HG03457 (cell line): ENCODE results near the gene GDPD5.

Experiments used
- ATAC-seq: cut with Tn5 transposase; IDR thresholded peaks from one replicate; pipeline ENCODE4 v1.9.1; 2021; ENCODE audit warnings: moderate number of reproducible peaks; ENCODE audit not compliant: unreplicated experiment

GDPD5 gene

DNA sequence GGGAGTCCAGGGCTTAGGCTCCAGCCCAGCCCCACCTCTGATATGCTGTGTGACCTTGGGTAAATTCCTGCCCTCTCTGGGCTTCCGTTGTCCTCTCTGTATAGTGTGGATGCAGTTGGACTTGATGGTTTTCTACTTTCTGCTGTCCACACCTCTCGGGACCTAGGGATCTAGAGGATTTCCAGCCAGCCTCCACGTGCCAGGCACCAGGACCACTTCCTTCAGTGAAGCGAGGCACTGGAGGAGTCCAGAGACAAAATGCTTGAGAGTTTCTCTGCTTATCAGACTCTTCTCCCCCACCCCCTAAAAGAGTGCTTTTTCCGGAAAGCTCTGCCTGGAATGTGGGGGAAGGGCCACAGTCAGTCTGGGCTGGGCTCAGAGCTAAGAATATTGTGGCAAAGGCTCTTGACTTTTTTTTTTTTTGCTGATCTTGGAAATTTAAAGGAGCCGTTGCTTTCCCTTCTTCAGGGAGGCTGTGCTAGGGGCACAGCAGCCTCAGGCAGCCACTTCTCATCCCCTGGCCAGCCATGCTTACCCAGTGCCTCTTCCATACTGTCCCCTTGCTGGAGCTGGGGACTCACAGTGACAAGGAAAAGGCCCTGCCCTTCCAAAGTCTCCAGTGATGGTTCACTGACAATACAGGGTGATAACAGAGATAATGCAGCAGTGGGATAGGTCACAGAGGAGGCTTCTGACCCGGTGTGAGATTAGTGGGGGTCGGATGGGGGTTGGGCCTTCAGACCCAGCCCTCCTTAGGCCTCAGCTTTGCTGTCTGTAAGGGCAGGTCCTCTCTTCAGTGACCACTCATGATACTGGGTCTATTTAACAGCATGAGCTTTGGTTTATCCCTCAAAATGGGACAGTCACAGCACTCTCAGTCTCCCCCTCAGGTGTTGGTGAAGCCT, 33.5 kb upstream of the GDPD5 start:
- no peak for ATAC-seq

DNA sequence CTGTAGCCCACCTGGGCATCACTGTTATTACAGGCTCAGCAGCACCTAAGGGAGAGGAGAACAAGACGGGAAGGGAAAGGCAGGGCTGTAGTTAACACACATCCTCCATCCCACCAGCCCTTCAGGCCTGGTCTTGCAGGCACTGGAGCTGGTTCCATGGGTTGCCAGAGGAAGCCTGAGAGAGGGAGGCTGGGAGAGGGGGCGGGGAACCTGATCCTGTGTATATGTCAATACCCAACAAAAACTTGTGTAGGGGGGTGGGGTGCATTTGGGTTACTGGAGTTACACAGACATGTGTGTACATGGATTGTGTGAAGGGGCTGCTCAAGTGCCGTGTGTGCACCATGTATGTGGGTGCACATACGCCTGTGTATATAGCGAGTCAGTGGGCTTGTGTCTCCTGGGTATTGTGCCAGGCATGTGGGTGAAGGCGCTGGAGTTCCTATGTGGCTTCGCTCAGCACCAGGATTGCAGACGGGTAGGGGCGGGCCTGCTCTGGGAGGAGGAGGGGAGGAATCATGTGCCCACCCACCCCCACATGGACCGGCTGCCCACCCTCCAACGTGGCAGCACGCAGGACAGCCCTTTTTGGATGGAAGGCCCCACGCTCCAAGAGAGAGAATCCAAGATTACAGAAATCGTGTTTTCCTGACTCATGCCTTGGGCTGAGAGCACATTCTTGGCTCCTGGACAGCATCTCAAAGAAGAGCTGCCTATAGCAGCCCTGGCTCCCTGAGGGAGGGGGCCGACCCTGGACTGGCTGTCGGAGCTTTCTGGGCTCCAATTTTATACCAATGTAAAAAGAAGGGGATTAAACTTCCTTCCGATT, 32.1 kb upstream of the GDPD5 start:
- ATAC-seq = no peak

- no peak for ATAC-seq
These were observed 30.5 kb upstream of the GDPD5 start for GRCh38 chr11:75556275-75556674.

GRCh38 chr11:75555079-75555811, 29.5 kb upstream of the GDPD5 start:
- no peak for ATAC-seq

- no peak for ATAC-seq
These were observed 28.7 kb upstream of the GDPD5 start for GRCh38 chr11:75554258-75555022.

DNA sequence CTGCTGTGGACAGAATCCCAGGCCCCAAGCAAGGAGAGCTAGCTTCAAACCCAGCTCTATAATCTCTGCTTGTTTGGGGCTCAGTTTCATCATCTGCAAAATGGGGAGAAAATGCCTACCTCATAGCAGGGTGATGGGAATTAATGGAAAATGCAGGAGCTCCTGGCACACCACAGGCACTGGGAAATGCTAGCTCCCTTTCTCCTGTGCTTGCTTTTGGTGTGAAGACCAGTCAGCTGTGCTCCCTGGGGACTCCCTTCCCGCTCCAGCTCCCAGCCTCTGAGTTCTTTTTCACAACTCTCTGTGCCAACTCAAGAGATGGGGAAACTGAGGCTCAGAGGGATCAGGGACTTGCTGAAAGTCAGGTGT, 28.1 kb upstream of the GDPD5 start:
- ATAC-seq = no peak

- ATAC-seq = no peak
These were observed 27.4 kb upstream of the GDPD5 start for GRCh38 chr11:75553182-75553581.

GRCh38 chr11:75549370-75549958, 23.7 kb upstream of the GDPD5 start:
- no peak for ATAC-seq

GRCh38 chr11:75548595-75549272, 23.0 kb upstream of the GDPD5 start:
- ATAC-seq = no peak

DNA sequence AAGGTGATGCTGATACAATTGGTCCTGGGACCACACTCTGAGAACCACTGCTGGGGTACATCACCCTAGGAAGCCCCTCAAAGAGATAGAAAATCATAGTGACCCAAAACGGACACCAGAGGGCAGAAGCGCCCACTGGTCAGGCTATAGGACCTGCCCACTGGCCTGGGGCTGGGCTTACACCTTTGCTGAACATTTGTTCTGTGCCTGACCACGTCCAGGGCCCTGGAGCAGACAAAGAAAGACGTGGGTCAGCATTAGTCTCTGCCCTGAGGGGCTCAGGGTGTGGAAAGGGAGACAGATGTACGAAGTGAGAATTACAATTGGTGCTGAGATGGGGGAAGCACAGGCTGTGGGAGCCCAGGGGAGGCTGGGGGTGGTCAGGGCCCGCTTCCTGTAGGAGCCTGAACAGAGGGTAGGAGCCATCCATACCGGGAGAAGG, 21.9 kb upstream of the GDPD5 start:
- ATAC-seq = no peak

DNA sequence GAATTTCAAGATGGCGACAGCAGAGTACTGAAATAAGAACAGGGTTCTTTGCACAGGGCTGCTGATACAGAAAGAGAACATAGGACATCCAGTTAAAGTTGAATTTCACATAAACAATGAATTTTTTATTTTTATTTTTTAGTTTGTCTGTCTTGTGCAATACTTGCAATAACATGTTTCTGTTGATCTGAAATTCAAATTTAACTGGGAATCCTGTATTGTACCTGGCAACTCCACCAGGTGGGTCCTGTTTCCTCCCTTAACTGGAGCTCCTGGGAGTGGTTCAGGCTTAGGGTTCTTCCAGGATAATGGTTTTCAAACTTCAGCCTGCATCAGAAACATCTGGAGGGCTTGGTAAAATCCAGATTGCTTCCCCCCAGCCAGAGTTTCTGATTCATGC, 21.4 kb upstream of the GDPD5 start:
- ATAC-seq = no peak

GRCh38 chr11:75543806-75544205, 18.1 kb upstream of the GDPD5 start:
- no peak for ATAC-seq

GRCh38 chr11:75542088-75542438, 16.3 kb upstream of the GDPD5 start:
- no peak for ATAC-seq

GRCh38 chr11:75541193-75542087, 15.7 kb upstream of the GDPD5 start:
- ATAC-seq = no peak

DNA sequence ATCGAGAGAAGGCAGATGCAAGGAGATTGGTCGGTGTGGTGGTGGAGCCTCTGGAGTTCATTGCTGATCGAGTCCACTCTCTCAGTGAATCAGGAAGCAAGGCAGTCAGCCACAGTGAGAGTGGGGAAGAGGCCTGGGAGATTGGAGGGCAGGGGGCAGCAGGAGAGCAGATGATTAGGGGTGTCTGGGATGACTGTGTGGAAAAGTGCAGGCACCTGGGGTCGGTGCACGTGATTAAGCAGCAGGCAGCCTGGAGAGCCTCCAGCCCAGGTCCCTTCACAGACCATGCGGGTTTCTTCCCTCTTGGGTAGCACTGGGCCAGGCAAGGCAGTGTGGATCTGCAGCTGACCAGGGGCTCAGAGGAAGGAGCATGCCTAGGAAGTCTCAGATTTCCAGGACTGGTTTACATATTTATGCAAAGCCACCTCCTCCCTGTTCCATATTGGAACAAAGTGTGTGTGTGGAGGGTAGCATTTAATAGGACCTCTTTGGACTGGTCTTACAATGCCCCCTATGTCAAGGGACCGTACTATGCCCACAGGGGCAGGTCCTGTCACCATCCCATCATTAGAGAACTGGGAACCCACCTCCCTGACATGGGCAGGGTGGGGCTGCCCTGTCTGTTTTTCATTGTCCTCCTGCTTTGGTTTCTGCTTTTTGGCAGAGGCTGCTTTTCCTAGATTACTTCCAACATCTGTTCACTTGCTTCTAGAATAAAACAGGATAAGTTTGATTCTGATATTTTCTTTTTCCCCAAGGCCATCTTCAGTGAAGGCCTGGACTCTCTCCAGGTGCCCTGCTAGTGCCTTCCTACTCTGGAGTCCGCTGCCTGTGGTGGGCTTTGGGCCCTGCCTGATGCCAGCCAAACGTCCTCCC, 14.0 kb upstream of the GDPD5 start:
- no peak for ATAC-seq

DNA sequence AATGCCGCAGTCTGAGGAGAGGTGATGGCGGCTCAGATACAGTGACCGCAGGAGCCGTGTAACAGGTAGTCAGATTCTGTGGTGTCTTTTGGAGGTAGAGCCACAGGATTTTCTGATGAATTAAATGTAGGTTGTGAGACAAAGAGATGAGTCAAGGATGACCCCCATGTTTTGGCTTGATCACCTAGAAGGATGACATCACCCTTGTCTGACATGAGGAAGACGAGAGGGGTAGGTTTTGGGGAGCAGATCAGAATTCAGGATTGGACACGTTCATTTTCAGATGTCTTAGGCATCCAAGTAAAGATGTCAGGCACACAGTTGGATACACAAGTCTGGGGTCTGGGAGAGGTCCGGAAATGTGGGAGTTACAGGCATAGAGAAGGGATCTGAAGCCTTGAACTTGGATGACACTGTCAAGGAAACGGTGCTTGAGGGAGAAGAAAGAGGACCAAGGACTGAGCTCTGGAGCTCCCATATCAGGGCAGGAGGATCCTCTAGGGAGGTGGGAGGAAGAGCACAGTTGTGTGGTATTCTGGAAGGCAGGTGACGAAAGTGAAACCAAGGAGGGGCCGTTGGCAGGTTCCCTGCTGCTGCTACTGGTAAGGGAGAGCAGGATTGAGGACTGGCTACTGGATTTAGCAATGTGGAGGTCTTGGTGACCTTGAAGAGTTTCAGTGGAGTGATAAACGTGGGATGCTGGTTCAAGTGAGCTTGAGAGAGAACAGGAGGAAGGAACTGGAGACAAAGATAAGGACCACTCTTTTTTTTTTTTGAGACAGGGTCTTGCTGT, 12.6 kb upstream of the GDPD5 start:
- no peak for ATAC-seq

DNA sequence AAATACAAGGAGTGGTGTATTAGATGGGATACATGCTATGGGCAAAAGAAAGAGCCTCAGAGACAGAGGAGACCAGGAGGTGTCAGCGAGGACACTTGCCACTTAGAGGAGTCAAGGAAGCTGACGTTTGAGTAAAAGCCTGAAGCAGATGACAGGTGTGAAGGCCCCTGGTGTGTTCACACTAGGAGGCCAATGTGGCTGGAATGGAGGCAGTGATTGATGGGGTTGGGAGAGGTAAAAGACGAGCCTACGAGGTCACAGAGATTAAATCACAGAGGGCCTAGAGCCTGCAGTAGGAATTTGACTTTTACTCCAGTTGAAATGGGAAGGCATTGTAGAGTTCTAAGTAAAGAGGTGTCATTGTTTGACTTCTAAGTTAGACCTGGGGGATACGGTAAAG, 12.0 kb upstream of the GDPD5 start:
- no peak for ATAC-seq
